ENCODE data around the gene TACR2. TPM values are rescaled to one million over a fixed set of nuclear protein-coding genes. Genes with fewer than 3 reads are reported as not detected.
A peak's percentile ranks its signal among the peaks of the same experiment; 100 is the strongest.

The TACR2 gene
- total and polyA plus RNA-seq, 8 donors: 0.56 to 133 (median 14.3) TPM; not detected in 1

DNA sequence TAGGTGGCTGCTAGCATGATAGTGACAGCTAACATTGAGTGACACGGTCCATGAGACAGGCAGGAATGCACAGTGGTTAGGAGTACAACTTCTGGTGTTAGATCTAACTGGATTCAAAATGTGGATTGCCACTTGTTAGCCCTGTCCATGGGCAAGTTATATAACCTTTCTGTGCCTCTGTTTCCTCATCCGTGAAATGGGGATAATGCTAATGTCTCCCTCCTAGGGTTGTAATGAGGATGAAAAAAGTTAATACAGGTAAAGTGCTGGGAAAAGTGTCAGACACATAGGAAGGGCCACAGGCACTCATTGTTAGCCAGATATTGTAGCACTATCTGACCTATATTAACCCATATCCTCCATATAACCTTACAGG is 41.8 kb downstream of the TACR2 start:
- TF ChIP-seq POLR2A (IDR thresholded peaks at IDR 0.05) (no peak), EP300 (IDR thresholded peaks at IDR 0.05) (no peak)
- 88 to 98% (median 94%) methylated on average over 2 of the region's 2 CpGs for WGBS, 5 donors
- no peak overlapping the region for H3K4me3 ChIP-seq
- H3K27me3 ChIP-seq: no peaks in the 10 kb centered on the region
- DNase-seq: no peak
- intact Hi-C loops (cut with DNase I; ENCODE audit: low total_unique reads): no loop called here
- no peaks in the 10 kb centered on the region for H3K9me3 ChIP-seq
- peaks cover 0 to 47% (median 29%) of the 10 kb centered on the region in 4 donors for H3K4me1 ChIP-seq
- H3K27ac ChIP-seq: peak overlapping the region in 2 of 5 donors; percentile 49 to 53
- peaks cover 50 to 100% (median 92%) of the 10 kb centered on the region in 4 donors for H3K36me3 ChIP-seq

DNA sequence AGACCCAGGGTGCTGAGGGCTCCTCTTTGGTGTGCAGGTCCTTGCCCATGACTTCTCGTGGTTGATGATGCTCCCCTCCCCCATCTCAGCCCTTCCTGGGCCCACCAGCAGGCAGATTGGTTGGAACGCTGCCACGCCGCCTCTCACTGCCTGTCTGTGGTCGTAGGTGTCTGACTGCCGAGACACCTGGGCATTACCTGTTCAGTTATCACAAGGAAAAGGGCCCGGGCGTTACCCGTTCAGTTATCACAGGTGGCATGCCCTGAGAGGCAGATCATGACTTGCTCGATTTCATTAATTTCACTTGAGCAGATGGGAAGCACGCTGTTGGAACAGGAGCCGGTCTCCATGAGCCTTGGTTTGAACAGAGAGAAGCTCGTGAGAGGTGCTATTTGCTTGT is 42.5 kb downstream of the TACR2 start:
- peaks cover 0 to 47% (median 29%) of the 10 kb centered on the region in 4 donors for H3K4me1 ChIP-seq
- 81 to 89% (median 86%) methylated on average over 13 of the region's 13 CpGs for WGBS, 5 donors
- H3K36me3 ChIP-seq: peaks cover 50 to 100% (median 92%) of the 10 kb centered on the region in 4 donors
- H3K27ac ChIP-seq: peak overlapping the region in 1 of 5 donors; percentile 49
- intact Hi-C loops (cut with DNase I; ENCODE audit: low total_unique reads): no loop called here
- TF ChIP-seq POLR2AphosphoS5 (IDR thresholded peaks at IDR 0.05) (no peak), POLR2A (IDR thresholded peaks at IDR 0.05) (no peak), EP300 (IDR thresholded peaks at IDR 0.05) (no peak)
- TF ChIP-seq, protein P1, sequence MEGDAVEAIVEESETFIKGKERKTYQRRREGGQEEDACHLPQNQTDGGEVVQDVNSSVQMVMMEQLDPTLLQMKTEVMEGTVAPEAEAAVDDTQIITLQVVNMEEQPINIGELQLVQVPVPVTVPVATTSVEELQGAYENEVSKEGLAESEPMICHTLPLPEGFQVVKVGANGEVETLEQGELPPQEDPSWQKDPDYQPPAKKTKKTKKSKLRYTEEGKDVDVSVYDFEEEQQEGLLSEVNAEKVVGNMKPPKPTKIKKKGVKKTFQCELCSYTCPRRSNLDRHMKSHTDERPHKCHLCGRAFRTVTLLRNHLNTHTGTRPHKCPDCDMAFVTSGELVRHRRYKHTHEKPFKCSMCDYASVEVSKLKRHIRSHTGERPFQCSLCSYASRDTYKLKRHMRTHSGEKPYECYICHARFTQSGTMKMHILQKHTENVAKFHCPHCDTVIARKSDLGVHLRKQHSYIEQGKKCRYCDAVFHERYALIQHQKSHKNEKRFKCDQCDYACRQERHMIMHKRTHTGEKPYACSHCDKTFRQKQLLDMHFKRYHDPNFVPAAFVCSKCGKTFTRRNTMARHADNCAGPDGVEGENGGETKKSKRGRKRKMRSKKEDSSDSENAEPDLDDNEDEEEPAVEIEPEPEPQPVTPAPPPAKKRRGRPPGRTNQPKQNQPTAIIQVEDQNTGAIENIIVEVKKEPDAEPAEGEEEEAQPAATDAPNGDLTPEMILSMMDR (IDR thresholded peaks at IDR 0.05): no peak
- no peak overlapping the region for H3K4me3 ChIP-seq
- H3K9me3 ChIP-seq: no peaks in the 10 kb centered on the region
- no peak for DNase-seq
- no peaks in the 10 kb centered on the region for H3K27me3 ChIP-seq

DNA sequence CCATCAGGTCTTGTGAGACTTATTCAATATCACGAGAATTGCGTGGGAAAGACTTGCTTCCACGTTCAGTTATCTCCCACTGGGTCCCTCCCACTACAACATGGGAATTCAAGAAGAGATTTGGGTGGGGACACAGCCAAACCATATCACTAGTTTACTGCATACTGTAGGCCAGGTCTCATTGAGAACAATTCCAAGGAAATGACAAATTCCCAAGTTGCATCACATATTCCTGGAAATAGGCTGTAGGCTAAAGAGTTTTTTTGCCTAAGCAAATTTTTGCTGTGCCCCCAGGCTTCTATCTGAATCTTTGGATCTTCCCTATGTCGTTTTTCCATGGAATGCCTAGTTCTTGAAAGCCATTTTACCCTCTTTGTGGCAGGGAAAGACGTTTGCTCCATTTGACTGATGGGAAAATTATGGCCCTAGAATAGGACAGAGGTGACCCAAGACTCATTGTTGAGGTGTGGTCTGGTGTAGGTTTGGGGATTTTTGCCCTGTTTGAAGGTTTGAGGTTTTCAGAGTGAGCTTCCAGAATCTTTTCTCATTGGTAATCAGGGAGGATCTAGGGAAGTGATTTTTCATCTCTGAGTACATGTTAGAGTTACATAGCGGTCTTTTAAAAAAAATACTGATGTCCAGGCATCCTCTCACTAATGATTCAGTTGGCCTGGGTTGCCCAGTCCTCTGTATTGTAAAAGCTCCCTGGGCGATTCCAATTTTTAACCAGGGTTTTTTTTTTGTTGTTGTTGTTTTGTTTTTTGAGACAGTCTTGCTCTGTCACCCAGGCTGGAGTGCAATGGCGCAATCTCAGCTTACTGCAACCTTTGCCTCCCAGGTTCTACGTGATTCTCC is 44.4 kb downstream of the TACR2 start:
- peaks cover 56 to 100% (median 91%) of the 10 kb centered on the region in 4 donors for H3K36me3 ChIP-seq
- H3K4me3 ChIP-seq: no peak overlapping the region
- no peaks in the 10 kb centered on the region for H3K27me3 ChIP-seq
- TF ChIP-seq EP300 (IDR thresholded peaks at IDR 0.05) (no peak), POLR2AphosphoS5 (IDR thresholded peaks at IDR 0.05) (no peak), POLR2A (IDR thresholded peaks at IDR 0.05) (no peak)
- TF ChIP-seq, protein P1 (IDR thresholded peaks at IDR 0.05): no peak
- no peaks in the 10 kb centered on the region for H3K9me3 ChIP-seq
- intact Hi-C loops (cut with DNase I; ENCODE audit: low total_unique reads): no loop called here
- no peak for DNase-seq
- peak overlapping the region in 1 of 5 donors; percentile 9 for H3K27ac ChIP-seq
- H3K4me1 ChIP-seq: peaks cover 3 to 38% (median 29%) of the 10 kb centered on the region in 4 donors
- WGBS, 5 donors: 88 to 93% (median 90%) methylated on average over 9 of the region's 9 CpGs

DNA sequence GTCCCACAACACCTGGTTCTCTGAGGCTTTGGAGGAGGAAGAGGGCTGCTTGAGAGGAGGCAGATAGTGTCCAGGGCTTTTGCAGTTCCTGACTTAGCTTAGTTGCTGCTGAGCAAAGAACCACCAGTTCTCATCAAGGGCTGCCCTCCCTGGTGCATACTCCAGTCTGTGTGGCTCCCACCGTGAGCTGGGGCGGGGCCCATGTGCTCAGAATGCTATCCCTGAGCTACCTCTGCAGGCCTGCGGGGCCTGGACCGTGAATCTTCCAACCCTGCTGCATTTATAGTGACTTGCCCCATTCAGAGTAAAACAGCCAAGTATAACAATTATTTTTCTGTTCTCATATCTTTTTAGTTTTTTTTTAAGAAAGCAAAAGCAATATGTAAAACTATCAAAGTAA is 49.2 kb downstream of the TACR2 start:
- WGBS, 5 donors: 58 to 82% (median 77%) methylated on average over 4 of the region's 4 CpGs
- intact Hi-C loops (cut with DNase I; ENCODE audit: low total_unique reads): no loop called here
- no peak for TF ChIP-seq POLR2AphosphoS5 (IDR thresholded peaks at IDR 0.05)
- TF ChIP-seq, protein P1 (IDR thresholded peaks at IDR 0.05): no peak
- TF ChIP-seq POLR2A (IDR thresholded peaks at IDR 0.05): no peak
- no peak for TF ChIP-seq EP300 (IDR thresholded peaks at IDR 0.05)
- H3K27me3 ChIP-seq: no peaks in the 10 kb centered on the region
- DNase-seq: no peak
- H3K9me3 ChIP-seq: no peaks in the 10 kb centered on the region
- H3K27ac ChIP-seq: no peak overlapping the region
- no peak overlapping the region for H3K4me3 ChIP-seq
- peaks cover 19 to 42% (median 31%) of the 10 kb centered on the region in 4 donors for H3K4me1 ChIP-seq
- H3K36me3 ChIP-seq: peaks cover 48 to 84% (median 79%) of the 10 kb centered on the region in 4 donors
